ENCODE data around the gene MBD3. TPM values are rescaled to one million over a fixed set of nuclear protein-coding genes. Genes with fewer than 3 reads are reported as not detected.

MBD3 gene
- total and polyA plus RNA-seq, 2 of the 4 experiments (the other 2 are of a cell fraction), result 42.5 to 66.3 TPM

DNA sequence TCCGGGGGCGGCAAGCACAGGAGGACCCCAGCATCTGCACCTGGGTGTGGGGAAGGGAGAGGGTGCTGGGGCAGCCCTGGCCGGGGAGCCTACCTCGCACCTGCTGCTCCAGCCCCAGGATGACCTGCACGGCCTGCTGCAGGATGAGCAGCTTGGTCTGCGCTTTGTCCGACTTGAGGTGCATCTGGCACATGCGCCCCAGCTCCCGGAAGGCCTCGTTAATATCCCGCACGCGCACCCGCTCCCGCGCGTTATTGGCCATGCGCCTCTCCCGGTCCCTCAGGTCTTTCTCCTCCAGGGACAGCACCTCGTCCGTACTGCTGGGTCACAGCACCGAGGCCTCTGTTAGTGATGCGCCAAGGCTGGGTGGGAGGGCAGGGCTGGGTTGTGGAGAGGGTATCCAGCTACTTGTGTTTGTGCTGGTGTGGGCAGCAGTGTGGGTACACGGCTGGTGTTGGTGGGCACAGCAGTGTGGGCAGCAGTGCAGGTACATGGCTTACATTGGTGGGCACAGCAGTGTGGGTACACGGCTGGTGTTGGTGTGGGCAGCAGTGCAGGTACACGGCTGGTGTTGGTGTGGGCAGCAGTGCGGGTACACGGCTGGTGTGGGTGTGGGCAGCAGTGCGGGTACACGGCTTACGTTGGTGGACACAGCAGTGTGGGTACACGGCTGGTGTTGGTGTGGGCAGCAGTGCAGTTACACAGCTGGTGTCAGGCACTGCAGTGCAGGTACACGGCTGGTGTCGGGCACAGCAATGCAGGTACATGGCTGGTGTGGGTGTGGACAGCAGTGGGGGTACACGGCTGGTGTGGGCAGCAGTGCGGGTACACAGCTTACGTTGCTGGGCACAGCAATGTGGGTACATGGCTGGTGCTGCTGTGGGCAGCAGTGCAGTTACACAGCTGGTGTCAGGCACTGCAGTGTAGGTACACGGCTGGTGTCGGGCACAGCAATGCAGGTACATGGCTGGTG, 19.7 kb upstream of the MBD3 start:
- Histone ChIP-seq H3K9me3 (ENCODE audit: control insufficient read depth, insufficient read depth, low read length) (no peaks in the 10 kb centered on the region), H4K91ac (ENCODE audit: insufficient read depth, low read depth, low read length) (no peak overlapping the region), H4K20me1 (ENCODE audit: insufficient read depth, low read length) (no peaks in the 10 kb centered on the region; the same call in none of the 2 replicates), H3K27me3 (ENCODE audit: control insufficient read depth, insufficient read depth, low read length) (no peaks in the 10 kb centered on the region), H3K56ac (ENCODE audit: extremely low read depth, insufficient read depth, low read length) (no peak overlapping the region), H2BK15ac (ENCODE audit: low read depth, low read length) (no peak overlapping the region), H3K4me3 (ENCODE audit: insufficient read depth, low read depth, low read length) (no peak overlapping the region), H3K27ac (ENCODE audit: insufficient read depth, low read length) (no peak overlapping the region), H4K8ac (ENCODE audit: low read depth in 2 of 2, low read length in 2 of 2) (no peak overlapping the region), H3K4me2 (ENCODE audit: low read depth, low read length) (no peak overlapping the region), H2AK5ac (ENCODE audit: low read depth, low read length) (no peak overlapping the region), H2AK9ac (replicated peaks; ENCODE audit: low read depth, low read length, poor library complexity) (no peak overlapping the region), H3K14ac (replicated peaks; ENCODE audit: low read depth, low read length) (no peak overlapping the region), H2BK120ac (ENCODE audit: low read depth, low read length) (no peak overlapping the region), H3K79me1 (ENCODE audit: low read depth in 1 of 2, low read length in 2 of 2) (peaks cover 5 to 7% of the 10 kb centered on the region in 2 experiments; a peak in 1 of 4 replicates), H3K9ac (ENCODE audit: low read depth, low read length) (no peak overlapping the region), H3K23ac (ENCODE audit: low read depth, low read length) (no peak overlapping the region), H2BK20ac (ENCODE audit: low read depth, low read length) (no peak overlapping the region), H3K4me1 (ENCODE audit: control insufficient read depth, insufficient read depth, low read length) (no peaks in the 10 kb centered on the region), H2BK5ac (ENCODE audit: low read depth, low read length, poor library complexity, severe bottlenecking) (no peak overlapping the region), H3K9me1 (ENCODE audit: insufficient read depth, low read length) (no peaks in the 10 kb centered on the region), H3K36me3 (ENCODE audit: control insufficient read depth, insufficient read depth, low read length) (peaks cover 58% of the 10 kb centered on the region), H2AFZ (replicated peaks; ENCODE audit: low read length, poor library complexity) (no peak overlapping the region), H4K5ac (ENCODE audit: low read depth, low read length) (no peak overlapping the region), H3K4ac (ENCODE audit: low read depth, low read length) (no peak overlapping the region), H3K18ac (ENCODE audit: low read depth, low read length) (no peak overlapping the region)
- DNase-seq (no peak), ATAC-seq (ENCODE audit: low read depth) (no peak)
- in situ Hi-C loops (cut with MboI; ENCODE audit: low sequenced_read_pairs) (no loop called here), intact Hi-C loops (cut with micrococcal nuclease) (no loop called here), dilution Hi-C loops (cut with HindIII; ENCODE audit: low sequenced_read_pairs, unreplicated experiment) (no loop called here)
- no TSS peak for BruUV-seq (replicated peaks)
- ChIA-PET POLR2A (ENCODE audit: unreplicated experiment) (no interaction called here), CTCF (no interaction called here)
- WGBS, 2 experiments (ENCODE audit: extremely low coverage in 2 of 2, insufficient read length in 1 of 2), result 96% methylated on average over 23 of the region's 39 CpGs; no CpG with 5 or more reads in 1 of the 2 experiments
- TF ChIP-seq, protein P1, sequence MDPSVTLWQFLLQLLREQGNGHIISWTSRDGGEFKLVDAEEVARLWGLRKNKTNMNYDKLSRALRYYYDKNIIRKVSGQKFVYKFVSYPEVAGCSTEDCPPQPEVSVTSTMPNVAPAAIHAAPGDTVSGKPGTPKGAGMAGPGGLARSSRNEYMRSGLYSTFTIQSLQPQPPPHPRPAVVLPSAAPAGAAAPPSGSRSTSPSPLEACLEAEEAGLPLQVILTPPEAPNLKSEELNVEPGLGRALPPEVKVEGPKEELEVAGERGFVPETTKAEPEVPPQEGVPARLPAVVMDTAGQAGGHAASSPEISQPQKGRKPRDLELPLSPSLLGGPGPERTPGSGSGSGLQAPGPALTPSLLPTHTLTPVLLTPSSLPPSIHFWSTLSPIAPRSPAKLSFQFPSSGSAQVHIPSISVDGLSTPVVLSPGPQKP (IDR thresholded peaks at IDR 0.05; ENCODE audit: borderline replicate concordance, low read depth, low read length), result no peak
- TF ChIP-seq SMC3 (IDR thresholded peaks at IDR 0.05; ENCODE audit: low read depth, low read length), result no peak
